ENCODE measurements around the gene NEK1. TPM values are rescaled to one million over a fixed set of nuclear protein-coding genes. Genes with fewer than 3 reads are reported as not detected.

The NEK1 gene
- total and polyA plus RNA-seq, 2 of the 4 experiments (the other 2 are of a cell fraction), result 3.3 to 3.9 TPM

DNA sequence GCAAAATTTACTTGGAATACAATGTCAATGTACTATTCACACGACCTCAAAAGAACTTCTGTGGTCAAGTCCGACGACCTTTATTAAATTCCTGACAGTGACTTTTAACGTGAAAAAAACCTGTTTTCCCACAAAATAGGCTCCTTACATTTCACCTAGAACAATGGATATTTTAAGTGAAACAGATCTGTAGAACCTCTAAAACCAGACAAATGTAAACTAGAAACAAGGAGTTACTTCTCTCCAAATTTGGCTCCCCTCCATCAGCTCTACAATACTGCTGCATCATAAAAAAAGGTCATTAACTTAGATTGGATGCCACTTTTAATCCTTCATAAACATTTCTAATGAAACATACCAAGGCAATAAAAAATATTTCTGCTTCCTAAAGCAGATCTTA is 1.2 kb downstream of the NEK1 start:
- peaks cover 11 to 13% of the 10 kb centered on the region in 2 experiments; a peak in 2 of 4 replicates for H3K79me1 ChIP-seq (ENCODE audit: low read depth in 1 of 2, low read length in 2 of 2)
- no peak overlapping the region for H4K91ac ChIP-seq (ENCODE audit: insufficient read depth, low read depth, low read length)
- no peaks in the 10 kb centered on the region for H3K4me1 ChIP-seq (ENCODE audit: control insufficient read depth, insufficient read depth, low read length)
- H3K9ac ChIP-seq (ENCODE audit: low read depth, low read length), result no peak overlapping the region
- H3K4me2 ChIP-seq (ENCODE audit: low read depth, low read length), result peak overlapping the region; percentile 96
- H3K36me3 ChIP-seq (ENCODE audit: control insufficient read depth, insufficient read depth, low read length), result no peaks in the 10 kb centered on the region
- ChIA-PET POLR2A (ENCODE audit: unreplicated experiment) (no interaction called here), CTCF (no interaction called here)
- WGBS, 2 experiments (ENCODE audit: extremely low coverage in 2 of 2, insufficient read length in 1 of 2), result no CpG with 5 or more reads among the region's 4 CpGs
- no peaks in the 10 kb centered on the region for H3K27me3 ChIP-seq (ENCODE audit: control insufficient read depth, insufficient read depth, low read length)
- no TSS peak for BruUV-seq (replicated peaks)
- no peak overlapping the region for H2AK9ac ChIP-seq (replicated peaks; ENCODE audit: low read depth, low read length, poor library complexity)
- H3K18ac ChIP-seq (ENCODE audit: low read depth, low read length), result no peak overlapping the region
- no peak overlapping the region for H2BK20ac ChIP-seq (ENCODE audit: low read depth, low read length)
- intact Hi-C loops (cut with micrococcal nuclease), result loop anchor here (5.0 kb wide), 2 partner anchors 416 to 476 kb away; partner anchors contain the start of genes AADAT and MFAP3L
- H4K20me1 ChIP-seq (ENCODE audit: insufficient read depth, low read length), result no peaks in the 10 kb centered on the region
- H3K9me1 ChIP-seq (ENCODE audit: insufficient read depth, low read length), result no peaks in the 10 kb centered on the region
- DNase-seq (no peak), ATAC-seq (ENCODE audit: low read depth) (no peak)
- no peak overlapping the region for H3K4ac ChIP-seq (ENCODE audit: low read depth, low read length)
- no peak overlapping the region for H4K5ac ChIP-seq (ENCODE audit: low read depth, low read length)
- H3K27ac ChIP-seq (ENCODE audit: insufficient read depth, low read length), result no peak overlapping the region
- no peak overlapping the region for H3K14ac ChIP-seq (replicated peaks; ENCODE audit: low read depth, low read length)
- H2BK120ac ChIP-seq (ENCODE audit: low read depth, low read length), result no peak overlapping the region
- in situ Hi-C loops (cut with MboI; ENCODE audit: low sequenced_read_pairs), result loop anchor here (25.0 kb wide), 1 partner anchor 451 kb away; no protein-coding TSS in a partner anchor
- dilution Hi-C loops (cut with HindIII; ENCODE audit: low sequenced_read_pairs, unreplicated experiment), result no loop called here
- no peak overlapping the region for H4K8ac ChIP-seq (ENCODE audit: low read depth in 2 of 2, low read length in 2 of 2)
- H3K9me3 ChIP-seq (ENCODE audit: control insufficient read depth, insufficient read depth, low read length), result no peaks in the 10 kb centered on the region
- H3K4me3 ChIP-seq (ENCODE audit: insufficient read depth, low read depth, low read length), result peak overlapping the region; percentile 6; the same call in 1 of the 2 replicates
- TF ChIP-seq POLR2A (IDR thresholded peaks at IDR 0.05; ENCODE audit: low read depth, low read length) (no peak), SMC3 (IDR thresholded peaks at IDR 0.05; ENCODE audit: low read depth, low read length) (no peak), MAZ (IDR thresholded peaks at IDR 0.05; ENCODE audit: borderline replicate concordance, low read depth, low read length) (no peak), MXI1 (IDR thresholded peaks at IDR 0.05; ENCODE audit: borderline replicate concordance, low read depth, low read length) (no peak), CEBPB (IDR thresholded peaks at IDR 0.05; ENCODE audit: low read depth, low read length) (no peak)
- TF ChIP-seq, protein P1, sequence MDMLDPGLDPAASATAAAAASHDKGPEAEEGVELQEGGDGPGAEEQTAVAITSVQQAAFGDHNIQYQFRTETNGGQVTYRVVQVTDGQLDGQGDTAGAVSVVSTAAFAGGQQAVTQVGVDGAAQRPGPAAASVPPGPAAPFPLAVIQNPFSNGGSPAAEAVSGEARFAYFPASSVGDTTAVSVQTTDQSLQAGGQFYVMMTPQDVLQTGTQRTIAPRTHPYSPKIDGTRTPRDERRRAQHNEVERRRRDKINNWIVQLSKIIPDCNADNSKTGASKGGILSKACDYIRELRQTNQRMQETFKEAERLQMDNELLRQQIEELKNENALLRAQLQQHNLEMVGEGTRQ (IDR thresholded peaks at IDR 0.05; ENCODE audit: low read depth, low read length), result no peak
- H2AK5ac ChIP-seq (ENCODE audit: low read depth, low read length), result no peak overlapping the region
- H3K56ac ChIP-seq (ENCODE audit: extremely low read depth, insufficient read depth, low read length), result no peak overlapping the region
- H2BK5ac ChIP-seq (ENCODE audit: low read depth, low read length, poor library complexity, severe bottlenecking), result no peak overlapping the region
- H2AFZ ChIP-seq (replicated peaks; ENCODE audit: low read length, poor library complexity), result no peak overlapping the region
- no peak overlapping the region for H2BK15ac ChIP-seq (ENCODE audit: low read depth, low read length)
- H3K23ac ChIP-seq (ENCODE audit: low read depth, low read length), result no peak overlapping the region

All from IMR-90 (cell line).